Smooth muscle cell (in vitro differentiated cells): ENCODE data around the gene CFAP46. TPM values are rescaled to one million over a fixed set of nuclear protein-coding genes. Genes with fewer than 3 reads are reported as not detected.

ENCODE experiments used
- DNase-seq: peaks from one replicate; lab custom pipeline; 2025; ENCODE audit not compliant: unreplicated experiment; lab: John Stamatoyannopoulos, UW
- H2AFZ ChIP-seq: fragments of 200-600 bp; sonication (generic); 2 replicates; pipeline ENCODE4 v1.6.0; 2016; ENCODE audit warnings: antibody characterized with exemption, low read depth, mild to moderate bottlenecking
- H3F3A ChIP-seq: fragments of 200-600 bp; sonication (generic); 2 replicates; pipeline ENCODE4 v1.6.0; 2017; ENCODE audit warnings: antibody characterized with exemption, low read depth
- H3K27ac ChIP-seq: fragments of 200-600 bp; sonication (generic); 2 replicates; pipeline ENCODE4 v1.5.1; 2016; ENCODE audit warnings: low read depth, mild to moderate bottlenecking
- H3K27me3 ChIP-seq: fragments of 200-600 bp; sonication (generic); 2 replicates; pipeline ENCODE4 v1.6.1; 2016; ENCODE audit warnings: low read depth, mild to moderate bottlenecking
- H3K36me3 ChIP-seq: fragments of 200-600 bp; sonication (generic); 2 replicates; pipeline ENCODE4 v1.5.1; 2016; ENCODE audit warnings: low read depth
- H3K4me1 ChIP-seq: fragments of 200-600 bp; sonication (generic); 2 replicates; pipeline ENCODE4 v1.5.1; 2016; ENCODE audit warnings: low read depth
- H3K4me2 ChIP-seq: fragments of 200-600 bp; sonication (generic); 2 replicates; pipeline ENCODE4 v1.6.0; 2016; ENCODE audit warnings: mild to moderate bottlenecking
- H3K4me3 ChIP-seq: fragments of 200-600 bp; sonication (generic); 2 replicates; pipeline ENCODE4 v1.5.1; 2016; ENCODE audit warnings: mild to moderate bottlenecking
- H3K79me2 ChIP-seq: fragments of 200-600 bp; sonication (generic); 2 replicates; pipeline ENCODE4 v1.6.0; 2016; ENCODE audit warnings: low read depth, mild to moderate bottlenecking
- H3K9ac ChIP-seq: fragments of 200-600 bp; sonication (generic); 2 replicates; pipeline ENCODE4 v1.6.0; 2016; ENCODE audit warnings: low read depth
- H3K9me3 ChIP-seq: fragments of 200-600 bp; sonication (generic); replicated peaks from 2 replicates; pipeline ENCODE4 v1.5.1; 2016; ENCODE audit warnings: low read depth
- H4K20me1 ChIP-seq: fragments of 200-600 bp; sonication (generic); 2 replicates; pipeline ENCODE4 v1.6.0; 2016; ENCODE audit warnings: low read depth
- CTCF ChIP-seq: fragments of 200-600 bp; sonication (generic); IDR thresholded peaks from 2 replicates; pipeline ENCODE4 v1.5.1; 2017; ENCODE audit warnings: borderline replicate concordance, mild to moderate bottlenecking, antibody characterized with exemption; ENCODE audit not compliant: insufficient read depth, poor library complexity, severe bottlenecking
- WGBS: methylation state at CpG from one replicate; pipeline ENCODE4 v1.1.7; 2016; ENCODE audit warnings: low lambda C conversion rate; 5-methylcytosine and 5-hydroxymethylcytosine counted together
- polyA plus RNA-seq: library from polyadenylated mRNA; unstranded; fragments of >200 nt; fragmentation: Nextera tagmentation; extraction: Ambion mirVana; gene quantifications from 2 replicates; pipeline ENCODE4 v1.2.1, GENCODE V29; 2016
- total RNA-seq: library from RNA; depleted of rRNA; stranded (reverse); fragments of >200 nt; gene quantifications from 2 replicates; pipeline ENCODE4 v1.2.3, GENCODE V29; 2014

Gene CFAP46
- total and polyA plus RNA-seq, 2 experiments from 2014 or later: 1.1 to 2.0 TPM

DNA sequence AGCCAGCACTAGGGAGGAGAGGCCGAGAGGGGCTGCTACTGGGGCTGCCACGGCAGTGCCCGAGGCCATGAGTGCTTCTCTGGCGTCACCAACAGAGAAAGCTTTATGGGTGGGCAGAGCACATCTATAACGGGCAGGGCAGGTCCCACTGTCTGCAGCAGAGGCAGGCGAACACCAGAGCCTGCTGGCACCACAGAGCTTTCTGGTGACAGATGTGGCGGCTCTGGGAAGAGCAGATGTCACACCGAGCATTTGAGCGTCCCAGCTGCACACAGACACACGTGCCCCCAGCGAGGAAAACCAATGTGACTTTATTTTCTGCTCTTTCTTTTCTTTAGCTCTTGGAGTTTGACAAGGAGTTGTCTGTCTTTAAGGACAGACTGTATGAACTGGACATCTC lies 176.9 kb downstream of the CFAP46 start:
- Histone ChIP-seq H3F3A (no peaks in the 10 kb centered on the region), H3K4me3 (no peak overlapping the region), H3K4me2 (no peak overlapping the region), H3K9me3 (no peaks in the 10 kb centered on the region), H3K9ac (no peak overlapping the region), H4K20me1 (peaks cover 7% of the 10 kb centered on the region), H3K36me3 (no peaks in the 10 kb centered on the region), H3K27ac (no peak overlapping the region), H2AFZ (no peak overlapping the region), H3K79me2 (no peaks in the 10 kb centered on the region), H3K27me3 (no peaks in the 10 kb centered on the region), H3K4me1 (no peaks in the 10 kb centered on the region)
- WGBS: 95% methylated on average over 11 of the region's 11 CpGs
- no peak for TF ChIP-seq CTCF
- no peak for DNase-seq

GRCh38 chr10:132764108-132764507 lies 178.3 kb downstream of the CFAP46 start:
- Histone ChIP-seq H3K27ac (no peak overlapping the region), H3K27me3 (no peaks in the 10 kb centered on the region), H3F3A (no peaks in the 10 kb centered on the region), H3K4me3 (no peak overlapping the region), H3K9me3 (no peaks in the 10 kb centered on the region), H4K20me1 (peaks cover 7% of the 10 kb centered on the region), H3K79me2 (no peaks in the 10 kb centered on the region), H2AFZ (no peak overlapping the region), H3K4me1 (no peaks in the 10 kb centered on the region), H3K4me2 (no peak overlapping the region), H3K36me3 (no peaks in the 10 kb centered on the region), H3K9ac (no peak overlapping the region)
- TF ChIP-seq CTCF: no peak
- no peak for DNase-seq
- WGBS: 79% methylated on average over 11 of the region's 11 CpGs

DNA sequence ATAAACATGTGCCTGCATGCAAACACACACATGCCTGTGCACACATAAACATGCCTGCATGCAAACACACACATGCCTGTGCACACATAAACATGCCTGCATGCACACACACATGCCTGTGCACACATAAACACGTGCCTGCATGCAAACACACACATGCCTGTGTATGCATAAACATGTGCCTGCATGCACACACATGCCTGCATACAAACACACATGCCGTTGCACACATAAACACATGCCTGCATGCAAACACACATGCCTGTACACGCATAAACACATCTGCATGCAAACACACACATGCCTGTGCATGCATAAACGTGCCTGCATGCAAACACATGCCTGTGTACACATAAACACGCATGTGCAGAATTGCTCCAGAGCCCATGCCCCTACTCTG lies 178.8 kb downstream of the CFAP46 start:
- no peak overlapping the region for H3K4me2 ChIP-seq
- WGBS: 98% methylated on average over 5 of the region's 5 CpGs
- H3K4me3 ChIP-seq: no peak overlapping the region
- no peaks in the 10 kb centered on the region for H3K9me3 ChIP-seq
- no peaks in the 10 kb centered on the region for H3K4me1 ChIP-seq
- no peak overlapping the region for H3K27ac ChIP-seq
- no peaks in the 10 kb centered on the region for H3F3A ChIP-seq
- no peaks in the 10 kb centered on the region for H3K36me3 ChIP-seq
- no peaks in the 10 kb centered on the region for H3K27me3 ChIP-seq
- DNase-seq: no peak
- no peaks in the 10 kb centered on the region for H3K79me2 ChIP-seq
- no peak overlapping the region for H2AFZ ChIP-seq
- no peak overlapping the region for H3K9ac ChIP-seq
- H4K20me1 ChIP-seq: peaks cover 7% of the 10 kb centered on the region
- TF ChIP-seq CTCF: no peak

GRCh38 chr10:132762267-132762666 lies 180.1 kb downstream of the CFAP46 start:
- Histone ChIP-seq H2AFZ (no peak overlapping the region), H3K9me3 (no peaks in the 10 kb centered on the region), H3K36me3 (no peaks in the 10 kb centered on the region), H3K4me3 (no peak overlapping the region), H4K20me1 (peaks cover 7% of the 10 kb centered on the region), H3F3A (no peaks in the 10 kb centered on the region), H3K79me2 (no peaks in the 10 kb centered on the region), H3K27ac (no peak overlapping the region), H3K27me3 (no peaks in the 10 kb centered on the region), H3K4me1 (no peaks in the 10 kb centered on the region), H3K9ac (no peak overlapping the region), H3K4me2 (no peak overlapping the region)
- TF ChIP-seq CTCF: no peak
- WGBS: 70% methylated on average over 6 of the region's 6 CpGs
- no peak for DNase-seq
